Astrocyte of the hippocampus (primary cell): Measurements from ENCODE around the gene RFX6.

Experiments
- DNase-seq: peaks from one replicate; pipeline ENCODE4 v3.0.0; 2011; ENCODE audit warnings: low read depth, low spot score

The RFX6 gene

GRCh38 chr6:116888732-116889360 is 11.8 kb downstream of the RFX6 start:
- DNase-seq: no peak

- no peak for DNase-seq
Observed at GRCh38 chr6:116894669-116895068, 17.6 kb downstream of the RFX6 start.

GRCh38 chr6:116895935-116896334 is 18.9 kb downstream of the RFX6 start:
- DNase-seq: no peak

- DNase-seq: no peak
Observed at GRCh38 chr6:116902634-116903033, 25.6 kb downstream of the RFX6 start.

- no peak for DNase-seq
Observed at GRCh38 chr6:116922853-116923548, 46.0 kb downstream of the RFX6 start.

- DNase-seq: no peak
Observed at GRCh38 chr6:116924245-116924644, 47.2 kb downstream of the RFX6 start.

- no peak for DNase-seq
Observed at GRCh38 chr6:116925088-116925794, 48.2 kb downstream of the RFX6 start.

GRCh38 chr6:116928677-116929076 is 51.6 kb downstream of the RFX6 start:
- DNase-seq: no peak

GRCh38 chr6:116929825-116930224 is 52.8 kb downstream of the RFX6 start:
- no peak for DNase-seq

- no peak for DNase-seq
Observed at GRCh38 chr6:116931456-116931855, 54.4 kb downstream of the RFX6 start.

- no peak for DNase-seq
Observed at GRCh38 chr6:116932496-116932895, 55.5 kb downstream of the RFX6 start.

GRCh38 chr6:116933485-116933884 is 56.4 kb downstream of the RFX6 start:
- DNase-seq: no peak

- DNase-seq: no peak
Observed at GRCh38 chr6:116938305-116938704, 61.3 kb downstream of the RFX6 start.

GRCh38 chr6:116941727-116942126 is 64.7 kb downstream of the RFX6 start:
- no peak for DNase-seq

- DNase-seq: peak; percentile 6
Observed at GRCh38 chr6:116945809-116946208, 68.8 kb downstream of the RFX6 start.

- no peak for DNase-seq
Observed at GRCh38 chr6:116948533-116949304, 71.7 kb downstream of the RFX6 start.

GRCh38 chr6:116949964-116950363 is 72.9 kb downstream of the RFX6 start:
- no peak for DNase-seq

- DNase-seq: no peak
Observed at GRCh38 chr6:116954335-116954734, 77.3 kb downstream of the RFX6 start.

- no peak for DNase-seq
Observed at GRCh38 chr6:116954938-116955337, 77.9 kb downstream of the RFX6 start.

GRCh38 chr6:116955773-116956172 is 78.7 kb downstream of the RFX6 start:
- no peak for DNase-seq

- DNase-seq: peak; percentile 5
Observed at GRCh38 chr6:116963972-116964371, 86.9 kb downstream of the RFX6 start.
